C4-2B (cell line): ENCODE data around the gene ATP11B.

Source experiments
- H3K27ac ChIP-seq: fragments of 450-650 bp; 2 replicates; pipeline ENCODE4 v1.5.1; 2017
- ZFX ChIP-seq: fragments of 450-650 bp; IDR thresholded peaks from 2 replicates; pipeline ENCODE4 v1.6.1; 2017
- TF ChIP-seq, protein P1 (sequence below): fragments of 450-650 bp; conservative IDR thresholded peaks from 2 replicates; pipeline ENCODE4 v1.5.1; 2017; ENCODE audit warnings: mild to moderate bottlenecking

ATP11B gene

DNA sequence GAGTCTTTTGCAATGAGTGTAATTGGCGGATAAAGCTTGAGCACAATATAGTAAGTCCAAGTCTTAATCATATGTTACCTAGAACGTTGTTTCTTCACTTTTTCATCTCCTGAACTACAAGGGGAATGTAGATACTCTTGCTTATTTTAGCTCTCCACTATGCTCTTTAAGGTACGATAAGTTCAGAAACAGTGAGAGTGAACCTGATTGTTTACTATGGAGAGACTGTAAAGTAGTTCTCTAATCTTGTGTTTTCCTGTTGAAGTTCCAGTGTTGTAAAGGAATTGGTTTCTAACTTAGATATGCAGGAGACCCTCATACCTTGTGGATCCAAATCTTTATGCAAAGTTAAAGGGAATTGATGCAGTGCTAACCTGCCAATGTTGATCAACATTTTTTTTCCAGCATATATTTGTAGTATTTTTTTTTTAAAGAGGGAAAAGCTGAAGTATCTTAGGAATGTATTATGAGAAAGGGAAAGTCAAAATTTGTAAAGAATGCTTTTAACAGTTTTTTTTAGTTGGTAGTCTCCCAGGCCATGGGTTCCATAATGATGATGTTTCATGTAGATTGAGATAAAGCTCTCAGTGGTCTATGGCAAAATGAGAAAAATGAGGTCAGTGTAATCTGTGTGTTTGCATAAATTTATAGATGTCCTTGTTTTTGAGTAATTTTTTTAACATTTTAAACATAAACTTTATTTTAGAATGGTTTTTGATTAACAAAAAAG, 14.9 kb downstream of the ATP11B start:
- no peak for TF ChIP-seq ZFX
- TF ChIP-seq, protein P1, sequence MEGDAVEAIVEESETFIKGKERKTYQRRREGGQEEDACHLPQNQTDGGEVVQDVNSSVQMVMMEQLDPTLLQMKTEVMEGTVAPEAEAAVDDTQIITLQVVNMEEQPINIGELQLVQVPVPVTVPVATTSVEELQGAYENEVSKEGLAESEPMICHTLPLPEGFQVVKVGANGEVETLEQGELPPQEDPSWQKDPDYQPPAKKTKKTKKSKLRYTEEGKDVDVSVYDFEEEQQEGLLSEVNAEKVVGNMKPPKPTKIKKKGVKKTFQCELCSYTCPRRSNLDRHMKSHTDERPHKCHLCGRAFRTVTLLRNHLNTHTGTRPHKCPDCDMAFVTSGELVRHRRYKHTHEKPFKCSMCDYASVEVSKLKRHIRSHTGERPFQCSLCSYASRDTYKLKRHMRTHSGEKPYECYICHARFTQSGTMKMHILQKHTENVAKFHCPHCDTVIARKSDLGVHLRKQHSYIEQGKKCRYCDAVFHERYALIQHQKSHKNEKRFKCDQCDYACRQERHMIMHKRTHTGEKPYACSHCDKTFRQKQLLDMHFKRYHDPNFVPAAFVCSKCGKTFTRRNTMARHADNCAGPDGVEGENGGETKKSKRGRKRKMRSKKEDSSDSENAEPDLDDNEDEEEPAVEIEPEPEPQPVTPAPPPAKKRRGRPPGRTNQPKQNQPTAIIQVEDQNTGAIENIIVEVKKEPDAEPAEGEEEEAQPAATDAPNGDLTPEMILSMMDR, result no peak
- no peak overlapping the region for H3K27ac ChIP-seq

DNA sequence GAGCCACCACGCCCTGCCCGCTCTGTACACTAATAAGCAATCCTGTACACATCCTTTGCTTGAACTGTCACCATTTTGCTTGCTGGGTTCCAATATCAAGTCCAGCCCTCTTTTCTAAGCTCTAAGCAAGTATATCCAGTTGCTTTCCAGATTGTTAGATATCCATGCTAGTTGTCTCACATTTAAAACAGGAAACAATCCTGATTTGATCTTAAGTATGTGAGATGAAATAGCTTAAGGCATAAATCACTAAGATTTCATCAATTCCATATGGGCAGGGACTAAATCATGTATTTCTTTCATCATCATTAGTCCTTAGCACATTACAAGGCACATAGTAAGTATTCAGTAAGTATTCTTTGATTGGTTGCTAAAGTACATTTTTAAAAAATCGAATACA, 16.2 kb downstream of the ATP11B start:
- H3K27ac ChIP-seq, result no peak overlapping the region
- TF ChIP-seq, protein P1, result no peak
- no peak for TF ChIP-seq ZFX

DNA sequence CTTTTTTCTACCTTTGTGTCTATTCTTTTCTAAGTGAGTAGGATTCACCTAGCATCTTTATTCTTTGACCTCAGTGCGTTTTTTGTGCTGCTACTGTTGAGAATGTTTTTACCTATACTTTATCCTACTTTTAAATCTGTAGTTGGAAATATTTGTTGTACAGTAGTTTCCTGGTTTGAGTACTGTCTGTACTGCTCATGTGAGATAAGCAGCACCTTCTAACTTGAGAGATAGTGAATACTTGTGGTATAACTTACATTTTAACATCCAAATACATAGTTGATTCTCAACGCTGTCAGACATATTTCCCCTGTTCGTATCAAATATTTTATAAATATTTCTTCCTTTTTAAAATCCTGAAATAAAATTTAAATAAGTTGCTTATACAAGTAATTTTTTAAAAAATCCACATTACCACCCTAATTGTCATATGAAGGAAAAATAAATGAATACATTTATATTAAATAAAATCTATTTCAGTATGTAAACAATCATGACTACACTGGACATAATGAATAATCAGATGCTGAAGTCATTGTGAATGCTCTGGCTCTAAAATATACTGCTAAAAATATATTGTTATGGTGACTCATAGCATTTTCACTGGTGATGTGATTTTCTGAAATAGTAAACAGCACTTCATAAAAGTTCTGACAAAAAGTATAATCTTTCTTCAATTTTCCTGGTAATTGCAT, 17.4 kb downstream of the ATP11B start:
- TF ChIP-seq, protein P1, result no peak
- TF ChIP-seq ZFX, result no peak
- H3K27ac ChIP-seq, result no peak overlapping the region

DNA sequence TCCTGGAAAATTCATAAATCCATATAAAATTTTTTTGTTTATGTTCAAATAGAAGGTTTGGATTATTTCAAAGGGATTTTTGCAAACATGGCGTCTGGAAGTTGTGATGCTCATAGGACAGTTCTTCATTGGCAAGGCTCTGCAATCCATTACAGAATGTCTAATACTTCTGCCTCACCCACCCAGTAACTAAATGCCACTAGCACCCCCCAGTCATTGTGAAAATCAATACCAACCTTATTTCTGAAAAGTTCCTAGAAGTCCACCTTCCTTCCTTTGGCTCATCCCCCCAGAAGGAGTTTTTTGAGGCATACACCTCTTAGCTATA, 17.9 kb downstream of the ATP11B start:
- TF ChIP-seq ZFX, result no peak
- TF ChIP-seq, protein P1, result no peak
- H3K27ac ChIP-seq, result no peak overlapping the region

DNA sequence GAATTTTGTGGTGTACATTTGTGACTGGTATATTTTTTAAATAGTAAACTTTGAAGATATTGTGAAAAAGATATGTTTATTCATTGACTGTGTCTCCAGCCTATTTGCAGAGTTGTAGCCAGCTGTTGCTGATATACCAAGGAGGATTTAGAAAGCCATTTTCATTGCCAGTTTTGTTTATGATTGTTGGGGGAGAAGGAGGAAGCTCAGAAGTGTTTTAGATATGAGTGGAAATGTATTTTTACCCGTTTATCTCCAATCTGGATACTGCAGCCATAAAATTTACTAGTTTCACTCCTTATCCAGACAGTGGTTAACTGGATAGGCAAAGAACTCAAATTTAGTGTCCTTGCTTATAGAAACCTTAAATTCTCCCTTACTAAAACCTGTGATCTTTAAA, 18.8 kb downstream of the ATP11B start:
- no peak overlapping the region for H3K27ac ChIP-seq
- TF ChIP-seq ZFX, result no peak
- TF ChIP-seq, protein P1, result no peak

DNA sequence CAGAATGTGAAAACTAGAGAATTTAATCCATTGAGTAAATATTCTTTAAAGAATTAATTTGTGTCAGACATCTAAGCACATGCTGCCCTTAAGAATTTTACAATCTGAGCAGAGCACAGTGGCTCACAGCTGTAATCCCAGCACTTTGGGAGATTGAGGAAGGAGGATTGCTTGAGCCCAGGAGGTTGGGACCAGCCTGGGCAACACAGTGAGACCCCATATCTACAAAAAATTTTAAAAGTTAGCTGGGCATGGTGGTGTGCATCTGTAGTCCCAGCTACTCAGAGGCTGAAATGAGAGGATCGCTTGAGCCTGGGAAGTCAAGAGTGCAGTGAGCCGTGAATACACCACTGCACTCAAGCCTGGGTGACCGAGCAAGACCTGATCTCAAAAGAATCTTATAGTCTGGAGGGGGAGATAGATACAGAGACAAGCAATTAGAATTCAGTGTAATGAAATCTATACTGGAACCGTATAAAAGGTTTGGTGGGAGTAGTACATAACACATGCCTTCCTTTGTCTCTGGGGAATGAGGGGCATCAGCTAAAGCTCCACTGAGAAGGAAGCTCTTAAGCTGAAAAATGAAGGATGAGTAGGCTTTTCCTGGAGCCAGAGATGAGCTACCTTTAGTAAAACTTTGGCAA, 21.2 kb downstream of the ATP11B start:
- TF ChIP-seq, protein P1, result no peak
- no peak for TF ChIP-seq ZFX
- H3K27ac ChIP-seq, result no peak overlapping the region

DNA sequence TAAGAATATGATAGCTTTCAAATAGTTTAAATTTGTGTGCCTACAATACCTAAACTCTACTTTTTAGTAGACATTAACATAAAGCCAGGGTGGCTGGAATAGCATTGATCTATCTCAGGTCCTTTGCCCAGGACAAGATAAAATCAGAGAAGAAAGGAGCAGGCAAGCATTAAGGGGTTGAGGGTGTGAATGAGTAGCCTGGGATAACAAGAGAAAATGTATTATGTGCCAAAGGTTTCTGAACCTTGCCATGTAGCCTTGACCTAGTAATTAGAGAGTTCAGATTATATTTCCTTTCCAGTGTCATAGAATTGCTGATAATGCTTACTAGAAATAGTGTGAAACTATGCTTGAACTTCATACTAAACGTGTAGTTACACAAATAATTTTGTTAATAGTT, 22.9 kb downstream of the ATP11B start:
- no peak overlapping the region for H3K27ac ChIP-seq
- TF ChIP-seq, protein P1, result no peak
- TF ChIP-seq ZFX, result no peak
